GM18499 (cell line): ENCODE measurements around the gene CNNM4.

Experiments
- ATAC-seq: cut with Tn5 transposase; IDR thresholded peaks from one replicate; pipeline ENCODE4 v1.9.1; 2021; ENCODE audit warnings: moderate number of reproducible peaks; ENCODE audit not compliant: insufficient read depth, unreplicated experiment

Gene CNNM4

DNA sequence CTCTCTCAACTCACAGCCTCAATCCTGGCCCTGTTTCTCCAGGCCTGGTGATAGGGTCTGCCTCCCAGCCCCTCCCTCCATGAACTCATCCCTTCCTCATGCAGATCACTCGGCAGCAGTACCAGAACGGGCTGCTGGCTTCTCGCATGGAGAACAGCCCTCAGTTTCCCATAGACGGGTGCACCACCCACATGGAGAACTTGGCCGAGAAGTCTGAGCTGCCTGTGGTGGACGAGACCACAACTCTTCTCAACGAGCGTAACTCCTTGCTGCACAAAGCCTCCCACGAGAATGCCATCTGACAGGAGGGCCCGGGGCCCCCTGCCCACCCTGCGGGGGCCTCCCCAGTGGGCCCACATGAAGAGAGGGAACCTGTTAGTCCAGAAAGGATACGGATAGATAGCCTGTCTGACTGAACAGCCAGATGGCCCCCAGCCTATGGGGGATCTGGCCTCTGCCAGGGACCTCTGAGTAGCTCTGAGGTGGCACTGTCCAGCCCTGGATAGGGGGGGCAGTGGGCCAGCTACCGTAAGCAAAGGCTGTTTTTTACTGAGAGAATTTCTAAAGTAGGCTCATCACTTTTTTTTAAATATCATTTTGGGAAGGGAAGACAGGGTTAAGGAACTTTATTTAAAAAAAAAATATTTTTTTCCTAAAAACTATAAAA, 48.6 kb downstream of the CNNM4 start:
- ATAC-seq, result no peak

DNA sequence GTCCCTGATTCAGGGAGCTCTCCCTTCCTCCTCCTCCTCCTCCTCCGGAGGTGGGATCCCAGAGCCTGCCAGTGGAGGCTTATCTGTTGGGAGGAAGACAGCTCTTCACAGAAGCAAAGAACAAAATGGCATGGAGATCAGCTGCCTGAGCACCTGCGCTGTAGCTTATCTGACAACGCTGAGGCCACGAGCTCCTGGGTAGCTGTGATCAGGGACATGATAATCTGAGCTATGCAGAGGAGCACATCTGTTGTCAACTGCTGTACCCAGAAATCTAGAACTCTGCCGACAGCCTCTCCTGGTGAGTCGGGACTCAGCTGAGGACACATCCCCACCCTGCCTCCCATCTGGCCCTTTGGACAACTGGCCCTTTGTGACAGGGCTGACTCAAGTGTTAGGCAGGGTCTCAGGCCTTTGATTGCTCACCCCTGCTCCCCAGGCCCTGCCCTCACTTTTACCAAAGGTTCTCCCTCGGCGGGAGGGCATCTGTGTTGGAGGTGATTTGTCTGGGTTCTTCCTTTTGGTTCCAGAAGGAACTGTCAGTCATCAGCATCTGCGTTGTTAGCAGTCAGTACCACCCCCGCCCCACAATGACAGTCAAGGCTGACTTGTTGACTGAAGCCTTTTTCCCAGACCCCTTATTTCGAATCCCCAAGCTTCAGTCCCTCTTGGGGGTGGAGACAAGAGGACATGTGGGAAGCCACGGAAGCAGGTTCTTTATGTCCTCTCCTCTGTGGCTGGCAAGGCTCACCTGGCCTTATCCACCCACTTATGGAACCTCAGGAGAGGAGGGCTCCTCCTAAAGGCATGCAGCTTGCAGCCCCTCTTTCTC, 49.5 kb downstream of the CNNM4 start:
- no peak for ATAC-seq

DNA sequence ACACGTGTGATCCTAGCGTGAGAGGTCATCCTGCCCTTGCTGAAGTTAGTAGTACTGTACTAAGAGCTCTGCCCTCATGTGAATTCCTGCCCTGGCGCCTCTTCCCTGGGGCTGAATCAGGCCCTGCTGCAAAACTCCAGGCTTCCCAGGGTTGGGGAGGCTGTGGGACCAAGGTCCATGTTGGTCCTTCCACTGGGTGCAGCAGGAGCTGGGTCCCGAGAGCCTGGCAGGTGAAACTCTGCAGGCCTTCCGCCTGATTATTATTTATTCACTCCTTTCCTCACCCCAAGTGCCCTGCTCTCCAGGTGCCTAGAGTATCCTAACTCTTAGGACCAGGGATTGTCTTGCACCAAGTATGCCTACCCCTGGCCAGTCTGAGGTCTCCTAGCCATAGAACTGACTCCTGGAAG, 50.1 kb downstream of the CNNM4 start:
- no peak for ATAC-seq

DNA sequence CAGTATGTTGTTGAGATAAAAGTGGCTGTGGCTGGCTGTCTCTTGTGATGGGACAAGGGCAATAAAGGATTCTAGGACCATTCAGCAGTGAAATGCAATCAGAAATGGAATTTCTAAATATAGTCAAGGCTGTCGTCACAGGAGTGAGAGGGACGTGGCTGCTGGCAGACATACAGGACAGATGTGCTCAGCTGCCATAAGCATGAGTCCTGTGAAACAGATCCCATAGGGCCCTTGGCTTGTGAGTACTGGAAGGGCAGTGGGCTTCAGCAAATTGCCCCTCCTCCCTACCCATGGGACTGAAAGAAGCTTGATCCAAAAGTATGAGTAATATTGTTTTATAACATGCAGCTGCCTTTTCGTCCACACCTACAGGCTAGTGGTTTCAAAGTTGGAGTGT, 51.2 kb downstream of the CNNM4 start:
- ATAC-seq, result no peak

DNA sequence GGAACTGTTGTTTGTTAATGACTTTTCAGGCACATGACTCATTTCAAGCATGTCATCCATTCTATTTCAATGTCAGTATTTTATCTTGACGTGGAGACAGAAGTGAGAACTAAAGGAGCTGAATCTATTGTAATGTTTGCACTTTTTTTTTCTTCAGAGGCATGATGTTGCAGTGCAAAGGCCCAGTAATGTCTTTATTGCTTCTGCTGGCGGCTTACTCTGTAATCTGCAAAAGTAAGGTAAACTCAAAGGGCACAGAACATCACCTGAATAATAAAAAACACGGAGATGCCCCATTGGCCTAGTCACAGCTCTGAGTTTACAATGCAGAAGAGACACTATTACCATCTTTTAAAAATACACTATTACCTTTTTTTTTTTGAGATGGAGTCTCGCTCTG, 53.0 kb downstream of the CNNM4 start:
- ATAC-seq, result no peak

GRCh38 chr2:96815326-96816126, 54.8 kb downstream of the CNNM4 start:
- no peak for ATAC-seq

- peak; percentile 76 for ATAC-seq
Measured at GRCh38 chr2:96816127-96816835, 55.6 kb downstream of the CNNM4 start, which contains the start of gene CNNM3. CNNM3 (plus strand) TSS chr2:96816268; CDS start chr2:96816278, 10 bp downstream.

GRCh38 chr2:96816836-96817702, 56.4 kb downstream of the CNNM4 start:
- ATAC-seq, result no peak

DNA sequence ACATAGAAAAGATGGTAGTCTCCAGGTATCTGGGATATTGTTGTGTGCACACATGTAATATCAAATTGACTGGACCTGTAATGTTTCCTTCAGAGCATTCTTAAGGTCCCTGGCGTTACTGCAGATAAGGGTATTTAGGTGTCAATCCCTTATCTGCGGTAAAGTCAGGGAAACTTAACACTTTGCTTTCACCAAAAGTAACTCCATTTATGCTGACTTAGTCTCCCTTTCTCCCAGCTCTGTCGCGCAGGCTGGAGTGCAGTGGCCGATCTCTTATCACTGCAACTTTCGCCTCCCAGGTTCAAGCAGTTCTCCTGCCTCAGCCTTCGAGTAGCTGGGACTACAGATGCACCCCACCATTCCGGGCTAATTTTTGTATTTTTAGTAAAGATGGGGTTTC, 57.2 kb downstream of the CNNM4 start:
- no peak for ATAC-seq

- no peak for ATAC-seq
Measured at GRCh38 chr2:96819128-96819875, 58.6 kb downstream of the CNNM4 start.

GRCh38 chr2:96819876-96820511, 59.3 kb downstream of the CNNM4 start:
- no peak for ATAC-seq

- ATAC-seq, result no peak
Measured at GRCh38 chr2:96821113-96821675, 60.5 kb downstream of the CNNM4 start.

DNA sequence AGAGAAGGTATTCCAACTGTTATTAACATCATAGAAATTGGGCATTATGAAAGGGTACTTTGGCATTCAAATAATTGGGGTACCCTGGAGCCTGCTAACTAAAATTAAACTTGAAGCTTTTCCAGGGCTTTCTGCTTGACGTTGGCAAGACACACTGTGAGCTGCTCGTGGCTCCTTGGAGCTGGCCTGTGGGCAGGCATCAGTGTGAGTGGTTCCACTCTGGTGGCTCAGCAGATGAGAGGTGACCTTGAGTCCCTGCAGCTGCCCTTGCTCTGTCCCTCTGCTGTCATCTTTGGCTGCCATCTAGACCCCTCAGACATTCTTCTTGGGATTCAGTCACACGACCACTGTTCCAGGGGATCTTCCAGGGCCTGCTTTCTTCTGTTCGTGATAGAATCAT, 62.1 kb downstream of the CNNM4 start:
- no peak for ATAC-seq

GRCh38 chr2:96823198-96823597, 62.5 kb downstream of the CNNM4 start:
- no peak for ATAC-seq

DNA sequence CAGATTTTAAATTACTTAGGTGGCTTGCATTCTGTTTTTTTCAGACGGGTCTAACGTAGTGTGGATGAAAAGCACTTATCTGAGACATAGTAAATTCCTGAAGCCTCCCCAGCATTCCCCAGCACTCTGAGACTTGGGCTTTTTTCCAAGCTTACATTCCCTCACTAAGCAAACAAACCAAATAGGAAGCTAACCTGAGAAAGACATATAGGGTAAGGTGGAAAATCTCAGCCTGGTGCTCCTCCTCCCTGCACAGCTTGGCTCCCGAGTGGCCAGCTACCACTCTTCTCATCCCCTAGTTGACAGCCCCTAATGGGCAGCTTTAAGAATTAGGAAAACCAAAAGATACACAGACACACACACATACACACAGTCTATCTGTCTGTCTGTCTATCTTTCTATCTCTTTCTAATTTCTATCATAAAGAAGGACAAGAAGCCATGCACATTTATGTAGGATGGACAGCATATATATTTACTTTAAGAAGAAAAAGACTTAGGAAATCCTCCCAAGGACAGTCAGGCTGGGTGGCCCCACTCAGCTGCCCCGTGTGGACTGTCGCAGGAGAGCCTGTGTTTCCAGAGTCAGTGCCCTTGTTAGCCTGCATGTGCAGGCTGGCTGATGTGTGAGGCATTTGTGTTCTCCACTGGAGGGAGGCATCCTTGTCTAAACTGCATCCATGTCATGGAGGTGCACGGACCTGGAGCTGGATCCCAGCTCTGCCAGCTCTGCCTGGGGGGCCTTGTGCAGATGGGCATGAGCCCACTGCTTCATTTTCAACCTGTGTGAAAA, 63.6 kb downstream of the CNNM4 start:
- no peak for ATAC-seq

GRCh38 chr2:96825057-96825456, 64.4 kb downstream of the CNNM4 start:
- ATAC-seq, result no peak
